Stimulated activated CD8-positive, alpha-beta memory T cell treated with anti-CD3 and anti-CD28 coated beads, Interleukin-12 subunit alpha, Interleukin-12 subunit beta, amount 100 ng/mL, for 24 hours (primary cell): ENCODE data around the gene SLMAP.
"Not testable (repeated sequence)": the region's sequence is repeated elsewhere in the genome, so short reads cannot be mapped to it uniquely, and the experiment has no call there.

Source experiments
- DNase-seq: peaks from one replicate; pipeline ENCODE4 v3.0.0-alpha.2; 2020; ENCODE audit errors: extremely low read depth

The SLMAP gene

GRCh38 chr3:57794951-57795350 is 38.8 kb downstream of the SLMAP start:
- DNase-seq, result no peak

- no peak for DNase-seq
Measured at GRCh38 chr3:57796261-57796660, 40.2 kb downstream of the SLMAP start.

- no peak for DNase-seq
Measured at GRCh38 chr3:57797701-57798487, 41.8 kb downstream of the SLMAP start.

GRCh38 chr3:57803647-57804081 is 47.6 kb downstream of the SLMAP start:
- no peak for DNase-seq

- DNase-seq, result no peak
Measured at GRCh38 chr3:57805266-57805665, 49.2 kb downstream of the SLMAP start.

- no peak for DNase-seq
Measured at GRCh38 chr3:57805674-57806073, 49.6 kb downstream of the SLMAP start.

- not testable (repeated sequence) for DNase-seq
Measured at GRCh38 chr3:57806195-57806594, 50.1 kb downstream of the SLMAP start.

- DNase-seq, result no peak
Measured at GRCh38 chr3:57808961-57809608, 53.0 kb downstream of the SLMAP start.

GRCh38 chr3:57809609-57809968 is 53.5 kb downstream of the SLMAP start:
- DNase-seq, result no peak

- no peak for DNase-seq
Measured at GRCh38 chr3:57810048-57810447, 53.9 kb downstream of the SLMAP start.

GRCh38 chr3:57810471-57811137 is 54.5 kb downstream of the SLMAP start:
- no peak for DNase-seq

GRCh38 chr3:57815036-57815435 is 58.9 kb downstream of the SLMAP start:
- DNase-seq, result no peak

- DNase-seq, result no peak
Measured at GRCh38 chr3:57816471-57817095, 60.5 kb downstream of the SLMAP start.

GRCh38 chr3:57818772-57819171 is 62.7 kb downstream of the SLMAP start:
- DNase-seq, result no peak

- no peak for DNase-seq
Measured at GRCh38 chr3:57820479-57820878, 64.4 kb downstream of the SLMAP start.

GRCh38 chr3:57821765-57822164 is 65.7 kb downstream of the SLMAP start:
- DNase-seq, result no peak

- no peak for DNase-seq
Measured at GRCh38 chr3:57822686-57823085, 66.6 kb downstream of the SLMAP start.

- no peak for DNase-seq
Measured at GRCh38 chr3:57825116-57825515, 69.0 kb downstream of the SLMAP start.

GRCh38 chr3:57826245-57826951 is 70.3 kb downstream of the SLMAP start:
- DNase-seq, result no peak

- no peak for DNase-seq
Measured at GRCh38 chr3:57826952-57827723, 71.0 kb downstream of the SLMAP start.

- no peak for DNase-seq
Measured at GRCh38 chr3:57827757-57828156, 71.6 kb downstream of the SLMAP start.
